ENCODE data around the gene LIME1. TPM values are rescaled to one million over a fixed set of nuclear protein-coding genes. Genes with fewer than 3 reads are reported as not detected.
A peak's percentile ranks its signal among the peaks of the same experiment; 100 is the strongest.

The LIME1 gene
- total and polyA plus RNA-seq, 2 experiments from 2014 or later = 17.4 to 19.2 TPM

GRCh38 chr20:63693083-63693732, 43.3 kb upstream of the LIME1 start:
- DNase-seq (ENCODE audit: low read depth in 1 of 2, low spot score in 1 of 2) = no peak
- Histone ChIP-seq H3K36me3 (no peaks in the 10 kb centered on the region), H3K9me3 (ENCODE audit: low read depth) (no peaks in the 10 kb centered on the region), H3K27me3 (no peaks in the 10 kb centered on the region), H3K4me1 (ENCODE audit: low read depth) (peaks cover 6% of the 10 kb centered on the region), H3K27ac (peak overlapping the region; percentile 43), H3K4me3 (no peak overlapping the region)
- TF ChIP-seq, protein P1, sequence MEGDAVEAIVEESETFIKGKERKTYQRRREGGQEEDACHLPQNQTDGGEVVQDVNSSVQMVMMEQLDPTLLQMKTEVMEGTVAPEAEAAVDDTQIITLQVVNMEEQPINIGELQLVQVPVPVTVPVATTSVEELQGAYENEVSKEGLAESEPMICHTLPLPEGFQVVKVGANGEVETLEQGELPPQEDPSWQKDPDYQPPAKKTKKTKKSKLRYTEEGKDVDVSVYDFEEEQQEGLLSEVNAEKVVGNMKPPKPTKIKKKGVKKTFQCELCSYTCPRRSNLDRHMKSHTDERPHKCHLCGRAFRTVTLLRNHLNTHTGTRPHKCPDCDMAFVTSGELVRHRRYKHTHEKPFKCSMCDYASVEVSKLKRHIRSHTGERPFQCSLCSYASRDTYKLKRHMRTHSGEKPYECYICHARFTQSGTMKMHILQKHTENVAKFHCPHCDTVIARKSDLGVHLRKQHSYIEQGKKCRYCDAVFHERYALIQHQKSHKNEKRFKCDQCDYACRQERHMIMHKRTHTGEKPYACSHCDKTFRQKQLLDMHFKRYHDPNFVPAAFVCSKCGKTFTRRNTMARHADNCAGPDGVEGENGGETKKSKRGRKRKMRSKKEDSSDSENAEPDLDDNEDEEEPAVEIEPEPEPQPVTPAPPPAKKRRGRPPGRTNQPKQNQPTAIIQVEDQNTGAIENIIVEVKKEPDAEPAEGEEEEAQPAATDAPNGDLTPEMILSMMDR (IDR thresholded peaks at IDR 0.05; ENCODE audit: low read depth, low read length) = no peak

- H3K36me3 ChIP-seq = no peaks in the 10 kb centered on the region
- H3K9me3 ChIP-seq (ENCODE audit: low read depth) = no peaks in the 10 kb centered on the region
- no peak for DNase-seq (ENCODE audit: low read depth in 1 of 2, low spot score in 1 of 2)
- H3K4me3 ChIP-seq = no peak overlapping the region
- H3K4me1 ChIP-seq (ENCODE audit: low read depth) = peaks cover 6% of the 10 kb centered on the region
- H3K27me3 ChIP-seq = no peaks in the 10 kb centered on the region
- TF ChIP-seq, protein P1 (IDR thresholded peaks at IDR 0.05; ENCODE audit: low read depth, low read length) = no peak
- no peak overlapping the region for H3K27ac ChIP-seq
Observed at GRCh38 chr20:63693733-63694583, 42.5 kb upstream of the LIME1 start.

DNA sequence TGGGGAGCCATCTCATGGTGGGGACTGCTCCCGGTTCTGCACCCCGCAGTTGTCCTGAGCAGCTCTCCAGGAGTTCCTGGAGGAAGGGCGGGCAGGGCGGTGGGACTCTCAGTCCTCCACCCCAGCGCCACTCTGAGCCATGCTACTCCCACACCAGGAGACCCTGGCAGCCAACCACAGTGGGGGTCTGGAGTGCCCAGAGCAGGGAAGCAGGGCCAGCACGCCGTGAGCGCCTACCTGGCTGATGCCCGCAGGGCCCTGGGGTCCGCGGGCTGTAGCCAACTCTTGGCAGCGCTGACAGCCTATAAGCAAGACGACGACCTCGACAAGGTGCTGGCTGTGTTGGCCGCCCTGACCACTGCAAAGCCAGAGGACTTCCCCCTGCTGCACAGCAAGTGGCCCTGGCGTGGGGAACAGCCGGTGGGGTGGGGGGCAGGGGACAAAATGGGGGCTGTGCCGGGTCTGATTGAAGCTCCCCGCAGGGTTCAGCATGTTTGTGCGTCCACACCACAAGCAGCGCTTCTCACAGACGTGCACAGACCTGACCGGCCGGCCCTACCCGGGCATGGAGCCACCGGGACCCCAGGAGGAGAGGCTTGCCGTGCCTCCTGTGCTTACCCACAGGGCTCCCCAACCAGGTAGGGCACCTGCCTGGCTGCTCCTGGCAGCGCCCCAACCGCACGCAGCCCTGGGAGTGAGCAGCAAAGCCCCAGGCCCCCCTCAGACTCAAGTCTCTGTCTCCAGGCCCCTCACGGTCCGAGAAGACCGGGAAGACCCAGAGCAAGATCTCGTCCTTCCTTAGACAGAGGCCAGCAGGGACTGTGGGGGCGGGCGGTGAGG, 41.7 kb upstream of the LIME1 start:
- no peaks in the 10 kb centered on the region for H3K27me3 ChIP-seq
- H3K9me3 ChIP-seq (ENCODE audit: low read depth) = no peaks in the 10 kb centered on the region
- H3K4me1 ChIP-seq (ENCODE audit: low read depth) = peaks cover 6% of the 10 kb centered on the region
- DNase-seq (ENCODE audit: low read depth in 1 of 2, low spot score in 1 of 2) = no peak
- no peak overlapping the region for H3K27ac ChIP-seq
- H3K36me3 ChIP-seq = no peaks in the 10 kb centered on the region
- H3K4me3 ChIP-seq = no peak overlapping the region
- TF ChIP-seq, protein P1 (IDR thresholded peaks at IDR 0.05; ENCODE audit: low read depth, low read length) = no peak

- H3K9me3 ChIP-seq (ENCODE audit: low read depth) = no peaks in the 10 kb centered on the region
- H3K27ac ChIP-seq = no peak overlapping the region
- DNase-seq (ENCODE audit: low read depth in 1 of 2, low spot score in 1 of 2) = no peak
- TF ChIP-seq, protein P1 (IDR thresholded peaks at IDR 0.05; ENCODE audit: low read depth, low read length) = no peak
- peaks cover 6% of the 10 kb centered on the region for H3K4me1 ChIP-seq (ENCODE audit: low read depth)
- no peaks in the 10 kb centered on the region for H3K27me3 ChIP-seq
- H3K4me3 ChIP-seq = no peak overlapping the region
- no peaks in the 10 kb centered on the region for H3K36me3 ChIP-seq
Observed at GRCh38 chr20:63695424-63696305, 40.8 kb upstream of the LIME1 start.

- Histone ChIP-seq H3K4me1 (ENCODE audit: low read depth) (peaks cover 6% of the 10 kb centered on the region), H3K9me3 (ENCODE audit: low read depth) (no peaks in the 10 kb centered on the region), H3K4me3 (no peak overlapping the region), H3K36me3 (no peaks in the 10 kb centered on the region), H3K27me3 (no peaks in the 10 kb centered on the region), H3K27ac (no peak overlapping the region)
- DNase-seq (ENCODE audit: low read depth in 1 of 2, low spot score in 1 of 2) = peak; percentile 41 to 46
- TF ChIP-seq, protein P1 (IDR thresholded peaks at IDR 0.05; ENCODE audit: low read depth, low read length) = no peak
Observed at GRCh38 chr20:63696306-63696627, 40.2 kb upstream of the LIME1 start.
